Activated naive CD8-positive, alpha-beta T cell treated with anti-CD3 and anti-CD28 coated beads, Interleukin-2, amount 50 U/mL, for 24 hours (primary cell): ENCODE results near the gene DGKQ.

ENCODE experiments used
- ATAC-seq: fragments of 150-1000 bp; cut with Tn5 transposase; one replicate; pipeline ENCODE4 v1.10.0; 2021
- DNase-seq: peaks from one replicate; pipeline ENCODE4 v3.0.0; 2021
- H3K27ac Mint-ChIP-seq: one replicate; pipeline ENCODE4 v1.8.0; 2021; ENCODE audit warnings: mild to moderate bottlenecking, mixed read lengths
- H3K27me3 Mint-ChIP-seq: one replicate; pipeline ENCODE4 v1.8.0; 2021; ENCODE audit warnings: mixed read lengths
- H3K36me3 Mint-ChIP-seq: one replicate; pipeline ENCODE4 v1.8.0; 2021; ENCODE audit warnings: low read depth, mixed read lengths
- H3K4me1 Mint-ChIP-seq: one replicate; pipeline ENCODE4 v1.8.0; 2021; ENCODE audit warnings: mixed read lengths
- H3K4me3 Mint-ChIP-seq: one replicate; pipeline ENCODE4 v1.8.0; 2021; ENCODE audit warnings: mild to moderate bottlenecking, moderate library complexity, mixed read lengths
- H3K9me3 Mint-ChIP-seq: one replicate; pipeline ENCODE4 v1.8.0; 2021; ENCODE audit warnings: mixed read lengths

Gene DGKQ

GRCh38 chr4:993111-994029, 20.0 kb upstream of the DGKQ start, which contains the start of gene SLC26A1:
Gene SLC26A1 (minus strand): TSS chr4:993404. CDS start chr4:991703, 1,701 bp downstream.
- H3K9me3 Mint-ChIP-seq = no peaks in the 10 kb centered on the region
- no peak within 1 kb of the TSS for H3K4me3 Mint-ChIP-seq
- peaks cover under 1% of the 10 kb centered on the region for H3K4me1 Mint-ChIP-seq
- DNase-seq = no peak
- H3K36me3 Mint-ChIP-seq = no peaks in the 10 kb centered on the region
- no peak for ATAC-seq
- H3K27ac Mint-ChIP-seq = no peak within 1 kb of the TSS
- peaks cover 9% of the 10 kb centered on the region for H3K27me3 Mint-ChIP-seq

DNA sequence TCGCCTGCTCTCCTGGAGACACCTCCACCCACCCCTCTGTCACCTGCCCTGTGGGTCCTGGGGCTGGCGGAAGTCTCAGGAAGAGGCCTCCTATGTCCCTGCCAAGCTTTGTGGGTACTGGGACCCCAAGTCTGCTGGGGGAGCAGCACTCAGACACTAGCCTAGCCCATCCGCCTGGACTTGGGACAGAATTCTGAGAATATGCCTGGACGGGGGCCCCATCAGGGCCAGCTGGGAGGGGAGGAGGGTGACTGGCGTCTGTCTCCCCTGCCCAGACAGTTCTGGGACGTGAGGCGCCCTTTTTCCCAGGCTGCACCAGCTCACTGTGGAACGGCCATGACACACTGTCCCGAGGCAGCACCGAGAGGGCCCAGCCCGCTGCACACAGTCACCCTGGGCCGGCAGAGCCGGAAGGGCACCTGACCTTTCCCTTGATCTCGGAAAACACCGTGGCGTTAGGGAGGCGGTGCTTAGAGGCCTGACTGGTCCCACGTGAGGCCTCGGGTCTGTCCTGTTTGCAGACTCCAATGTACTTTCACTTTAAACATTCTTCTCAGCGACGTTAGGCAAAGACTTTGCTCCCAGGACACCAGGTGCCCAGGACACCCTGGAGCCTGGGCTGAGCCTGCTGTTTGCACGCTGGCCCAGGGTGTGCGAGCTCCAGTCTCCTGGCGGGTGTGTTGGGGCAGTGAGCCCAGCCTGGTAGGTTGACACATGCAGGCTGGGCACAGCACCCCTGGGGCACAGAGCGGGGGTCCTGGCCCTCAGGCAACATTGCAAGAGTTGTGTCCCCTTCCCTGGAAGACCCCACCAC, 19.1 kb upstream of the DGKQ start:
- Mint-ChIP-seq H3K27ac (no peak overlapping the region), H3K36me3 (no peaks in the 10 kb centered on the region), H3K9me3 (no peaks in the 10 kb centered on the region), H3K27me3 (peaks cover 3% of the 10 kb centered on the region), H3K4me3 (no peak overlapping the region), H3K4me1 (no peaks in the 10 kb centered on the region)
- no peak for DNase-seq
- ATAC-seq = no peak

DNA sequence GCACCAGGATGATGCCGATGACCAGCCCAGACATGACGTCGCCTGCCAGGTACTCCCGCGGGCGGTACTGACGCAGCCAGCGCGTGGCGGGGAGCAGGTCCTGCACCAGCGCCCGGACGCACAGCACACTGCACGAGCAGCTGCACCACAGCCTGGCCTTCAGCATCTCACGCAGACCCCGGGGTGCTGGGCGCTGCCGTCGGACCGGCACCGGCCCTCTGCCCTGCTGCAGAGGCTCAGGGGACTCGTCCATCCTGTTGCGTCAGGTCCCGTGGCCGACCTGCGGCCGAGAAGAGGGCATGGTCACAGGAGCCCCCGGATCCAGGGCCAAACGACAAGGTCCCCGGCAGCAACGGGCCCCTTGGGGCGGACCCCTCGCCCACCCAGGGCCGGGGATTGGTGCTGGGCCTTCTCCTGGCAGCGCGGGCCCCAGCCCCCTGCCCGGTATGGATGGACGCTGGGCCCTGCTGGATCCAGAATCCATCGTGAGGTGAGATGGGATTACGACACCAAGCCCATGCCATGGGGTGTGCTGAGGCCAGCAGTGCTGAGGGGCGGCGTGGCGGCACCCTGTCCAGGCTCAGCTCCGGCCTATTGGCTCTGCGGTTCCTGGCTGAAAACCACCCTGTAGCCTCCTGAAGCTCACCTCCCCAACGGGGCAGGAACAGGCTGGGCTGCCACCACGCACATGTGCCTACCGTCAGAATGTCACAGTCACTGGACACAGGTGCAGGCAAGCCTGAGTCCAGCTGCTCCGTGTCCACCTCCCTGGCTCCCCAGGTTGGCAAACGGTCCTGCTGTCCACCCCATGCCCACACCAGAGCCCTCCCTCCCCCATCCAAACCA, 18.3 kb upstream of the DGKQ start:
- H3K4me3 Mint-ChIP-seq = no peak overlapping the region
- no peak overlapping the region for H3K27ac Mint-ChIP-seq
- no peaks in the 10 kb centered on the region for H3K36me3 Mint-ChIP-seq
- H3K27me3 Mint-ChIP-seq = peaks cover under 1% of the 10 kb centered on the region
- no peaks in the 10 kb centered on the region for H3K4me1 Mint-ChIP-seq
- no peak for ATAC-seq
- DNase-seq = no peak
- no peaks in the 10 kb centered on the region for H3K9me3 Mint-ChIP-seq

GRCh38 chr4:990746-991367, 17.5 kb upstream of the DGKQ start:
- DNase-seq = no peak

GRCh38 chr4:989722-990471, 16.5 kb upstream of the DGKQ start:
- no peaks in the 10 kb centered on the region for H3K27me3 Mint-ChIP-seq
- H3K4me3 Mint-ChIP-seq = no peak overlapping the region
- H3K9me3 Mint-ChIP-seq = no peaks in the 10 kb centered on the region
- H3K4me1 Mint-ChIP-seq = peaks cover 16% of the 10 kb centered on the region
- H3K36me3 Mint-ChIP-seq = no peaks in the 10 kb centered on the region
- no peak overlapping the region for H3K27ac Mint-ChIP-seq
- ATAC-seq = no peak
- no peak for DNase-seq

More at GRCh38 chr4:990746-991367, 17.5 kb upstream of the DGKQ start:
- no peak overlapping the region for H3K27ac Mint-ChIP-seq
- ATAC-seq = no peak
- H3K9me3 Mint-ChIP-seq = no peaks in the 10 kb centered on the region
- H3K4me3 Mint-ChIP-seq = no peak overlapping the region
- H3K4me1 Mint-ChIP-seq = peaks cover 6% of the 10 kb centered on the region
- H3K36me3 Mint-ChIP-seq = no peaks in the 10 kb centered on the region
- H3K27me3 Mint-ChIP-seq = no peaks in the 10 kb centered on the region

- Mint-ChIP-seq H3K4me3 (no peak overlapping the region), H3K36me3 (no peaks in the 10 kb centered on the region), H3K27me3 (no peaks in the 10 kb centered on the region), H3K27ac (no peak overlapping the region), H3K4me1 (peaks cover 22% of the 10 kb centered on the region), H3K9me3 (no peaks in the 10 kb centered on the region)
- DNase-seq = no peak
- ATAC-seq = no peak
These were observed 15.7 kb upstream of the DGKQ start for GRCh38 chr4:988726-989721.

- no peak overlapping the region for H3K27ac Mint-ChIP-seq
- ATAC-seq = no peak
These were observed 14.5 kb upstream of the DGKQ start for GRCh38 chr4:987624-988513.

GRCh38 chr4:986879-987623, 13.7 kb upstream of the DGKQ start, which contains the start of gene IDUA:
Gene IDUA (plus strand): TSS chr4:987044. CDS start chr4:987085, 41 bp downstream.
- peak within 1 kb of the TSS; percentile 86 for H3K4me3 Mint-ChIP-seq
- H3K27me3 Mint-ChIP-seq = no peaks in the 10 kb centered on the region
- no peaks in the 10 kb centered on the region for H3K36me3 Mint-ChIP-seq
- H3K4me1 Mint-ChIP-seq = peaks cover 22% of the 10 kb centered on the region
- peak within 1 kb of the TSS; percentile 85 for H3K27ac Mint-ChIP-seq
- no peaks in the 10 kb centered on the region for H3K9me3 Mint-ChIP-seq
- ATAC-seq (peak; percentile 85), DNase-seq (peak; percentile 86)

More at GRCh38 chr4:987624-988513, 14.5 kb upstream of the DGKQ start:
- Mint-ChIP-seq H3K27me3 (no peaks in the 10 kb centered on the region), H3K9me3 (no peaks in the 10 kb centered on the region), H3K36me3 (no peaks in the 10 kb centered on the region), H3K4me1 (peaks cover 22% of the 10 kb centered on the region), H3K4me3 (peak overlapping the region; percentile 72)
- no peak for DNase-seq

GRCh38 chr4:986428-986878, 13.1 kb upstream of the DGKQ start:
- Mint-ChIP-seq H3K4me3 (peak overlapping the region; percentile 86), H3K36me3 (no peaks in the 10 kb centered on the region), H3K27me3 (no peaks in the 10 kb centered on the region), H3K27ac (peak overlapping the region; percentile 85), H3K9me3 (no peaks in the 10 kb centered on the region), H3K4me1 (peaks cover 22% of the 10 kb centered on the region)
- peak; percentile 9 for ATAC-seq
- DNase-seq = no peak

- H3K9me3 Mint-ChIP-seq = no peaks in the 10 kb centered on the region
- H3K27me3 Mint-ChIP-seq = no peaks in the 10 kb centered on the region
- ATAC-seq (peak; percentile 67), DNase-seq (peak; percentile 80)
- peak overlapping the region; percentile 86 for H3K4me3 Mint-ChIP-seq
- peaks cover 22% of the 10 kb centered on the region for H3K4me1 Mint-ChIP-seq
- no peaks in the 10 kb centered on the region for H3K36me3 Mint-ChIP-seq
- peak overlapping the region; percentile 31 for H3K27ac Mint-ChIP-seq
These were observed 11.9 kb upstream of the DGKQ start for GRCh38 chr4:985123-985830.
